COR-L47 (cell line): ENCODE results near the gene HAPLN2.
"Not testable (repeated sequence)": the region's sequence is repeated elsewhere in the genome, so short reads cannot be mapped to it uniquely, and the experiment has no call there.

Experiments used
- DNase-seq: peaks from one replicate; lab custom pipeline; 2025; lab: John Stamatoyannopoulos, UW

HAPLN2 gene

DNA sequence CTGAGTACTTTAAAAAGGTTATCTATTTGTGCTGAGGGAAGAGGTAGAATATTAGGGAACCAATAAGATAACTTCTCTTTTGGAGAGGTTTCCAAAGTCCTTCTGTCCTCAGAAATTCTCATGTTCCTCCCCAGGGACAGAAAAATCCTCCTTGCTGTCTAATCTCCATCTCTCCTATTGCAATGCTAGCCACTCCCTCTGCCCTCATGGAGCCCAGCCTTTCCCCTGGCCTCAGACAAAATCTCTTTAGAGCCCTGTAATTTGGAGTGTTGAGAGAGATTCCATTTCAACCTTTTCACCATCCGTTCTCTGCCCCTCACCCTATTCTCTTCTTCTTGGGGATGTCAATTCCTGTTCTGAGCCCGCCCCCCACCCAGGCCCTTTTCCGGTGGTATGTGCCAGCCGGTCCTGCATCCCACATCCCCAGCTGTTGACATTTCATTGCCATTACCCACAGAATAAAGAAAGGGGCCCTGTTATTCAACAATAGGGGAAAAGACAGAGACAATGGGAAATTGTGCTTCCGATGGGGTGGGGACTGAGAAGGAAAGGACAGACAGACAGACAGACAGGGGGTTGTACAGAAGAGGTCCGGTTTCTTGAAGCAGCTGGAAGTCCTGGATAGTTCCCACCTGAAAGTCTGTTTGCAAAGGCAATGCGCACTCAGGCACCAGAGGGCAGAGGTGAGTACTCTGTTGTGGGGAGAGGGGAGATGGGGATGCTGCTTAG is at the start of gene HAPLN2:
Gene HAPLN2 (plus strand): TSS at position 563 of the 729 bp plus-strand sequence. CDS start 4,076 bp downstream, outside the sequence.
- peak; percentile 38 for DNase-seq

DNA sequence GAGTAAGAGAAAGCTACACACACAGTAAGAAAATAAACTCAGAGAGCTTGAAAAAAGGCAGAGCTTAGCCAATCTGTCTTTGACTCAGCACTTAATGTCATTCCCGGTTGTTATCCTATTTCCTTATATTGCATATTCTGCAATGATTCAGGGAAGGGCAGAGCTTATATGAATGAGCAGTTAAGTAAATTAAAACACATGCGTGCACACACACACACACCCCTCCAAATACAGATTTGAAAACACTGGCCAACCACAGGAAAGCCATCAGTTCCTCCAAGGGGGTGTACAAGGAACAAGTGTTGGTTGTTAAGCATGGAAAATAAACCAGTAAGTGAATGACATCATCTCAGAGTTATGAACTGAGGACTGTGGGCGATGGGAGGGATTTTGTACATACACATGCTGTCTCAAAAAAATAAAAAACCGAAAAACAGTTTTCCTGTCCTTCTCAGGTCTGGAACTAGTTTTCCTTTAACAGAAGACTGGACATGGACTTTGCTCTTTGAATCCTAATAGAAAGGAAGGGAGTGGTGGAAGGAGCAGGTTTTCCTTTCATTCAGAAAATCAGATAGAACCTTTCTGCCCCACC is 47.9 kb upstream of the HAPLN2 start:
- no peak for DNase-seq

DNA sequence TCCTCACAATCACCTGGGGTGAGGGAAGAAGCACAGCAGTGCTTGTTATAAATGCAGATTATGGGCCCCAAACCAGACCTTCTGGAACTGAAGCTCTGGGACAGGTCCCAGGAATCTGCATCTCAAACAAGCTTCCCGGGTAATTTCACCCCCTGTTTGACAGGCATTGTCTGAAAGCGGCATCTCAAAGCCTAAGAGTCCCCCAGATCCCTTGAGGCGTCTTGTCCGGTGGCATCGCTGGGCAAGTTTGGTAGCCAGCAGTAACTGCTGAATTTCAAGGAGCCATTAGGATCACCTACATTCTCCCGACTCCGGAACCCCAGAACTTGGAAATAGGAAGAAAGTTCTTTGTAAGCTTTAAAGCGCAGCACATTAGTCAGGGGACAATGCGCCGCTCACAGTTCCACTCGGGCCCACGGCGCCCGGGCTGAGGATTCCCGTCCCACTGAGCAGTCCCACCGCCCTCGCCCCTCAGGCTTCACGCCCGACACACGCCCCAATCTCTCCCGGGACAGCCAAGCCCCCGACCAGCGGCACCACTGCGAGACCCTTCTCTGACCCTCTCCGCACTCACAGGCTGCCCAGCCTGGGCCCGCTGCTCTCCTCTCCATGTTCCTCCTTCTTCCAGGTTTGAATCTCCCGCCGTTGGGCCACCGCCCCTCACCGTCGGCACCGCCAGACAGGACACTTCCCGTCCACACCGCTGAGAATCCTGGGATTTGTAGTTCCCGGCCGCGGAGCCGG is 47.1 kb upstream of the HAPLN2 start, which contains the start of gene IQGAP3:
Gene IQGAP3 (minus strand): TSS at position 647 of the 744 bp plus-strand sequence. CDS start 36 bp downstream, at position 611.
- DNase-seq = peak; percentile 66

- DNase-seq = no peak
Observed at GRCh38 chr1:156572663-156573018, 46.6 kb upstream of the HAPLN2 start.

DNA sequence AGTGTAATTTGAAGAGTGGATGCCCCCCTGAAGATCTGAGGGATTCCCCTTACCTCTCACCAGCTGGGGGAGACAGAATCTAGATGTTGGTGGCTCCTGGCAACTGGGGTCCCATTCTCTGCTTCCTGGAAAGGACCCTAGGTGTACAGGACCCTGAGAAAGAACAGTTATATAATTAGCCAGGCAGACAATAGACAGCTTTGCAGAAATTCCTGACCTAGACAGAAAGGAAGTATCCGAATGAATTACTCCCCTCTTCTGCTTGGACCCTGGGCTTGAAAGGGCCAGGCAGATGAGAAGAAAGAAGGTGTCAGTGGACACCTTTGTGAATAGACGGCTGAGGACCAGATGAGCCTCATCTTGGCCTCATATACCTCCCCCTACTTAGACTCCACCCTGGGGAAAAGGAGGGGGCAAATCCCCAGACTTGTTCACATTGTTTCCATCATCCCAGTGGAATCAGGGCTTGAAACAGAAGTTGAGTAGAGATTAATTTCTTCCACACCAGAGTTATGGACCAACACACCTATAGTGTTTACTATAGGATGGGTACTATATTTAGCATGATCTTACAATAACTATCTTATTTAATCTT is 45.1 kb upstream of the HAPLN2 start:
- no peak for DNase-seq

DNA sequence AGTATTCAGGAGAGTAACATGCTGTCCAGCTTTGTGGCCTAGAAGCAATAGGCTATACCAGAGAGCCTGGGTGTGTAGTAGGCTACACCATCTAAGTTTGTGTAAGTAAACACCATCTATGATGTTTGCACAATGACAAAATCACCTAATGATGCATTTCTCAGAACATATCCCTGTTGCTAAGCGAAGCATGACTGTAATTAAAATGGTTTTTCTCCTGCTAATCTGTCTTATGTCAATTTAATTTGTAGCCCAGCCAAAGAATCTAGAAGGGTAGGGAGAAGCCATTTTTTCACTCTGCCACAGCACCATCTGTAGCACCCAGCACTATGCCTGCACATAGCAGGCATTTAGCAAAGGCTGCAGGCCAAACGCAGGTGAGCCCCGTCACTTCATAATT is 41.7 kb upstream of the HAPLN2 start:
- DNase-seq = peak; percentile 50

DNA sequence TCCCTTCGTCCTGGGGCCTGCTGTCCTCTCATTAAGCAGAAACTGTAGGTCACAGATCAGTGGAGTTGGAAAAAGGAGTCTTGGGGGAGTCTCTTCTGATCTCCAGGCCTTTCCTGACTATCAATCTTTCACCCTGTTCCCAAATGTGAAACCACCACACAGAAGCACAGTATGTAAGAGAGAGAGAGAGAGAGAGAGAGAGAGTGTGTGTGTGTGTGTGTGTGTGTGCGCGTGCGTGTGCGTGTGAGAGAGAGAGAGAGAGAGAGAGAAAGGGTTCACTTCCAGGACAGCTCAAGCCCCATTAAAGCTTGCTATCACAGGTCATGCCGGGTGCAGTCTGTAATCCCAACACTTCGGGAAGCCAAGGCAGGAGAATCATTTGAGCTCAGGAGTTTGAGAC is 41.2 kb upstream of the HAPLN2 start:
- DNase-seq = no peak

- no peak for DNase-seq
Observed at GRCh38 chr1:156579472-156579871, 39.7 kb upstream of the HAPLN2 start, which contains the start of gene TTC24. TSS of gene TTC24 (plus strand) at chr1:156579723. CDS start at chr1:156581365, 1,642 bp downstream.

- DNase-seq = no peak
Observed at GRCh38 chr1:156581661-156582387, 37.4 kb upstream of the HAPLN2 start.

DNA sequence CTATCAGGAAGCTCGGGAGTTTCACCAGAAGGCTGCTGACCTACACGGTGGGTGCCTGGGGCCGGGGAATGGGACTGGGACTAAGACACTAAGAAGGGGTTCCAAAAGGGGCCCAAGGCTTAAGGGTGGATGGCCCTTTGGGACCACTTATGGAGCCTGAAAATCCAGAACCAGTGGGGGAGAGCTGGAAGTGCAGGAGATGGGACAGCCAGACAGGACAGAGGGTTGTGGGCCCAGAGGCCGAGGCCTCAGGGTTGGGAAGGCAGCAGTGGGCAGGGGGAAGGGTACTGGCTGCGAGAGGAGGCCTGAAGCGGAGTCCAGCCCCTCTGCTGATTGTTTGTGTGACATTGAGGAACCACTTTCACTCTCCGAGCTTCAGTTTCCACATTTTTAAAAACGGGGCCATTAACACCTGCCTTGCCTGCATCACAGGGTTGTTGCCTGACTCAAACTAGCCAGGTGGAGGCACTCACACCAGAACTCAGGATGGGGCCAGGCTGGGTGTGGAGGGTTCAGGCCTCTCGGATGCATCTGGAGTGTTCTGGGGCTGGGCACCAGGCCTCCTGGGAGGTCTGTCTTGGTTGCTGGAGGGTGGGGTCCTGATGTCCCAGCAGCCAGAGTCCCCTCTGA is 36.7 kb upstream of the HAPLN2 start:
- no peak for DNase-seq

DNA sequence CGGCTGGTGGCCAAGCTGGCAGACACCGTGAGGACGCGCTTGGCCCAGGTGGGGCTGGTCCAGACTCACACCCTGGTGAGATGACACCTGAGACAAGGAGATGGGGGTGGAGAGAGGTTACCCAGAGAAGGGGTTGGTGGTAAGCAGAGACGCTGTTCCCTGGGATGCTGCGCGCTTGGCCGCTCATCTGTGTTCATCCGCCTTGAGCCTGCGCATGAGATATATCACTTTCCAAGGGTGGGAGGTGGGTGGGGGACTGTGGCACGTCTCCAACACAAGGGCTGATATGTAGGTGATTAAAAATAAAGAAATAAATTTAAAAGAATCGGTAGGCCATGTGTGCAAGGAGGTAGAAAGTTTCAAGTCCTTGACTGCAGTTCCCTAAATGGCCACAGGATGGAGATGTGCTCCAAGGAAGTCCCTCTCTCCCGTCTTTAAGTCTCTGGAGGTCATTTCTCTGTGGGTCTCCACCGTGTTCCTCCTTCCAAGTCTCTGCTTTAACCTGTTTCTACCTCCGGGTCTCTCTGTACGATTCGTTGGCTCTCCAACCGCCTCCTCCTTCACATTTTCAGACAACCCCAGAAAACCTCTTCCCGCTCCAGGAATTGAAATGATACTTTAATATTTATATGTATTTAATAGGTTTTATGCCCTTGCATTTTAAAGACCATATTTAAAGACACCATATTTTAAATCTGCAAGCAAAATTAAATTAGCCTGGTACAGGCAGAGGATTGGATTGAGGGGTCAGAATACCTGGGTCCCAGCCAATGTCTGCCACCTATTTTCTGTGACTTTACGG is 35.2 kb upstream of the HAPLN2 start:
- peak; percentile 65 for DNase-seq

GRCh38 chr1:156584813-156585212 is 34.4 kb upstream of the HAPLN2 start:
- DNase-seq = peak; percentile 58

DNA sequence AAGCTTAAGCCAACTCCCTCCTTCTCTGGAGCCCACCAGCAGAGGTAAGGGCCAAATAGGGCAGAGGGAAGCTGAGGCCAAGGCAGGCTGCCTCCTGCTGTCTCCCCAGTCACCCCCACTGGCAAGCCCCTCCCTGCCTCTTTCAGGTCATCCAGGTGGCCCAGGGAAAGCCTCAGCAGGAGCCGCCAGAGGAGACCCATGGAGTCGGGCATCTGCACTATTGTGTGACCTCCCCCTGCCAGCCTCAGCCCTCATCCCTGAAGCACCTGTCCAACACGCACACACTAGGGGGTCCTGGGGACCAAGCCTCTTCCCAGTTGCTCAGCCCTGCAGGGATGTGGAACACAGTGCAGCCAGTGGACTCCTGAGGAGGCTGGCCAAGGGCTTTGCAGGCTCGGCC is 32.9 kb upstream of the HAPLN2 start:
- no peak for DNase-seq

DNA sequence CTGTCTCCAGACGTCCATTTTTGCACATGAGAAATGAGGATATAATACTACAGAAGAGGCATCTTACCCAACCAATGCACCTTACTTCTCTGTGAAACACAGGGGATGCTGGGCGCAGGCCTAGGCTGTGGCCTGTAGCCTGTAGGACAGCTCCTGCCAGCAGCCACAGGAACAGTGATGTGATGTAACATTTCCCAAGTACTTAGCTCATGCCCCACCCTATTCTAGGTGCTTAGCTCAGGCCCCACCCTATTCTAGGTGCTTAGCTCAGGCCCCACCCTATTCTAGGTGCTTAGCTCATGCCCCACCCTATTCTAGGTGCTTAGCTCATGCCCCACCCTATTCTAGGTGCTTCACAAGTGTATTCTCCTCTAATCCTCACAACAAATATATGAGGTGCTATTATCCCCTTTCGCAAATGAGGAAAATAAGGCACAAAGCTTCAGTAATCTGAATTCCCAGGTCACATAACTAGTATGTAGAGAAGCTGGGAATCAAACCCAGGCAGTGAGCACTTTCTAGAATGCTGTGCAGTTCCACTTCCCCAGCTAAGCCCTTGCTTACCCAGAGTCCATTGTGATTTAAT is 32.2 kb upstream of the HAPLN2 start:
- no peak for DNase-seq

- not testable (repeated sequence) for DNase-seq
Observed at GRCh38 chr1:156587927-156588326, 31.3 kb upstream of the HAPLN2 start.

- DNase-seq = no peak
Observed at GRCh38 chr1:156589546-156589945, 29.7 kb upstream of the HAPLN2 start.

GRCh38 chr1:156590326-156591180 is 28.7 kb upstream of the HAPLN2 start:
- DNase-seq = no peak

- no peak for DNase-seq
Observed at GRCh38 chr1:156591181-156591431, 28.1 kb upstream of the HAPLN2 start.

- DNase-seq = peak; percentile 46
Observed at GRCh38 chr1:156591432-156592157, 27.6 kb upstream of the HAPLN2 start, which contains the start of gene NAXE. TSS of gene NAXE (plus strand) at chr1:156591776. CDS start at chr1:156591805, 29 bp downstream.
